Measurements from ENCODE around the gene TTC7B.

Gene TTC7B

GRCh38 chr14:90660865-90661570 lies 155.2 kb downstream of the TTC7B start:
- Histone ChIP-seq H3K27ac (ENCODE audit: low read length) (no peak overlapping the region), H3K36me3 (ENCODE audit: control insufficient read depth, low read depth, low read length) (no peaks in the 10 kb centered on the region), H3K4me3 (ENCODE audit: low read length) (no peak overlapping the region), H3K9me3 (ENCODE audit: control insufficient read depth, low read depth, low read length) (no peaks in the 10 kb centered on the region), H3K9ac (ENCODE audit: low read length) (no peak overlapping the region), H3K4me1 (ENCODE audit: control insufficient read depth, low read depth, low read length) (peaks cover 5% of the 10 kb centered on the region), H3K27me3 (ENCODE audit: control insufficient read depth, insufficient read depth, low read length) (no peaks in the 10 kb centered on the region)

DNA sequence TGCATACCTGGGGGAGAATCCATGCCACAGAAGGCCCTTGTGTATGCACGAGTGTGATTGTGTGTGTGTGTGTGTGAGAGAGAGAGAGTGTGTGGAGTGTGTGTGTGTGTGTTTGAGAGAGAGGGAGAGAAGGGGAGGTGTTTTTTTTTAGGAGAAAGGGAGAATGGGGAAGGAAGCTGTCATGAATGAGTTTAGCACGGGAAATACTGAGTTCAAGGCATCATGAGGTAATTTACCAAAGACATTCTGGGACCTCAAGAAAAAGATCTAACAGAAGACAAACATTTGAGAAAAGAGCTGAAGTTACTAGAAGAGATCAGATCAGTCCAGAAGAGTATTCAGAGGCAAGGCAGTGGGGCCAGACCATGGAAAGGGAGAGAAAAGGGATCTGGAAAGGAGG lies 157.1 kb downstream of the TTC7B start:
- Histone ChIP-seq H3K4me1 (ENCODE audit: control insufficient read depth, low read depth, low read length) (peaks cover 5% of the 10 kb centered on the region), H3K27ac (ENCODE audit: low read length) (no peak overlapping the region), H3K36me3 (ENCODE audit: control insufficient read depth, low read depth, low read length) (no peaks in the 10 kb centered on the region), H3K27me3 (ENCODE audit: control insufficient read depth, insufficient read depth, low read length) (no peaks in the 10 kb centered on the region), H3K9me3 (ENCODE audit: control insufficient read depth, low read depth, low read length) (no peaks in the 10 kb centered on the region), H3K9ac (ENCODE audit: low read length) (no peak overlapping the region), H3K4me3 (ENCODE audit: low read length) (no peak overlapping the region)

DNA sequence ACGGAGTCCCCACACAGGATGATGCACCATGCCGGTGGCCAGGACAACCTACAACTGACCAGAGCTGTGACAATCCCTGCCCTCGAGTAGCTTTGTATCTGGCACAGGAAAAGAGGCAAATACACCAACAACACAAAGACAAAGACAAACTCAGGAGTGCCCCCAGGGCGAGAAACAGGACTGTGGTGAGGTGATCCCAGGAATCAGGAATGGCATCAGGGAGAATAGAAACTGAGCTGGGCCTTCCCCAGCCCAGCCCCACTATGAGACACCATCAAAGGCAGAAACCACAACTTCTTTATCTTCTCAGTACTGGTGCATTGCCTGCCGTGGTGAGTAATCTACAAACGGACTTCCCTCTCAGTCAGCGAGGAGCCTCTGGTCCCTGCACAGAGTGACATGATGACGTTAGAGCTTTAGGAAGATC lies 157.7 kb downstream of the TTC7B start:
- H3K27ac ChIP-seq (ENCODE audit: low read length) = no peak overlapping the region
- no peaks in the 10 kb centered on the region for H3K36me3 ChIP-seq (ENCODE audit: control insufficient read depth, low read depth, low read length)

DNA sequence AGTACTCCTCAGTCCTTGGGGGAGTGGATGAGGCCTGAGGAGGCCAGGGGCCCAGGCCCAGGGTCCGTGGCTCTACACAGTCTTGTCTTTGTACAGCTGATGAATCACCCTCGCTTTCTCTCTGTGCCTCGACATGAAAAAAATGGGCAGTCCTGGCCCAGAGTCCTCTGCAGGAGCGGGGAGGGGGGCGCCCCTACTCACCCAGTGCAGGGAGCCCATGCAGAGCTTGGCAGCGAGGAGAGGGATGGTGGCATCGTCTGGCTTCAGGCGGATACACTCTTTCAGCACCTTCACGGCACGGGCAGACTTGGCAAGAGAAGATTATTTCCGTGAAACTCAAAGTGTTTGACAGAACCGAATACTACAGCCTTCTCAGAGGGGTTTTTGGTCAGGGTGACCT lies 159.3 kb downstream of the TTC7B start:
- Histone ChIP-seq H3K4me3 (ENCODE audit: low read length) (no peak overlapping the region), H3K9ac (ENCODE audit: low read length) (no peak overlapping the region), H3K27ac (ENCODE audit: low read length) (no peak overlapping the region), H3K9me3 (ENCODE audit: control insufficient read depth, low read depth, low read length) (no peaks in the 10 kb centered on the region), H3K4me1 (ENCODE audit: control insufficient read depth, low read depth, low read length) (peaks cover 8% of the 10 kb centered on the region), H3K27me3 (ENCODE audit: control insufficient read depth, insufficient read depth, low read length) (no peaks in the 10 kb centered on the region), H3K36me3 (ENCODE audit: control insufficient read depth, low read depth, low read length) (no peaks in the 10 kb centered on the region)

More for the DNA sequence above, 157.7 kb downstream of the TTC7B start:
- H3K4me3 ChIP-seq (ENCODE audit: low read length) = no peak overlapping the region
- H3K9ac ChIP-seq (ENCODE audit: low read length) = no peak overlapping the region
- no peaks in the 10 kb centered on the region for H3K9me3 ChIP-seq (ENCODE audit: control insufficient read depth, low read depth, low read length)
- H3K4me1 ChIP-seq (ENCODE audit: control insufficient read depth, low read depth, low read length) = peaks cover 5% of the 10 kb centered on the region
- no peaks in the 10 kb centered on the region for H3K27me3 ChIP-seq (ENCODE audit: control insufficient read depth, insufficient read depth, low read length)

- H3K9ac ChIP-seq (ENCODE audit: low read length) = no peak overlapping the region
- no peak overlapping the region for H3K4me3 ChIP-seq (ENCODE audit: low read length)
- no peaks in the 10 kb centered on the region for H3K9me3 ChIP-seq (ENCODE audit: control insufficient read depth, low read depth, low read length)
- no peaks in the 10 kb centered on the region for H3K36me3 ChIP-seq (ENCODE audit: control insufficient read depth, low read depth, low read length)
- H3K27me3 ChIP-seq (ENCODE audit: control insufficient read depth, insufficient read depth, low read length) = no peaks in the 10 kb centered on the region
- peaks cover 7% of the 10 kb centered on the region for H3K4me1 ChIP-seq (ENCODE audit: control insufficient read depth, low read depth, low read length)
- no peak overlapping the region for H3K27ac ChIP-seq (ENCODE audit: low read length)
These were observed 160.4 kb downstream of the TTC7B start for GRCh38 chr14:90655829-90656228.

GRCh38 chr14:90654831-90655276 lies 161.4 kb downstream of the TTC7B start:
- H3K4me1 ChIP-seq (ENCODE audit: control insufficient read depth, low read depth, low read length) = peaks cover 7% of the 10 kb centered on the region
- no peak overlapping the region for H3K4me3 ChIP-seq (ENCODE audit: low read length)
- no peaks in the 10 kb centered on the region for H3K27me3 ChIP-seq (ENCODE audit: control insufficient read depth, insufficient read depth, low read length)
- no peaks in the 10 kb centered on the region for H3K36me3 ChIP-seq (ENCODE audit: control insufficient read depth, low read depth, low read length)
- no peak overlapping the region for H3K27ac ChIP-seq (ENCODE audit: low read length)
- H3K9me3 ChIP-seq (ENCODE audit: control insufficient read depth, low read depth, low read length) = no peaks in the 10 kb centered on the region
- H3K9ac ChIP-seq (ENCODE audit: low read length) = no peak overlapping the region

GRCh38 chr14:90652626-90653025 lies 163.6 kb downstream of the TTC7B start:
- Histone ChIP-seq H3K4me1 (ENCODE audit: control insufficient read depth, low read depth, low read length) (peaks cover 23% of the 10 kb centered on the region), H3K9me3 (ENCODE audit: control insufficient read depth, low read depth, low read length) (no peaks in the 10 kb centered on the region), H3K36me3 (ENCODE audit: control insufficient read depth, low read depth, low read length) (no peaks in the 10 kb centered on the region), H3K27me3 (ENCODE audit: control insufficient read depth, insufficient read depth, low read length) (no peaks in the 10 kb centered on the region), H3K4me3 (ENCODE audit: low read length) (no peak overlapping the region), H3K27ac (ENCODE audit: low read length) (no peak overlapping the region), H3K9ac (ENCODE audit: low read length) (no peak overlapping the region)

- no peak overlapping the region for H3K9ac ChIP-seq (ENCODE audit: low read length)
- H3K4me3 ChIP-seq (ENCODE audit: low read length) = no peak overlapping the region
- no peaks in the 10 kb centered on the region for H3K27me3 ChIP-seq (ENCODE audit: control insufficient read depth, insufficient read depth, low read length)
- no peaks in the 10 kb centered on the region for H3K9me3 ChIP-seq (ENCODE audit: control insufficient read depth, low read depth, low read length)
- H3K4me1 ChIP-seq (ENCODE audit: control insufficient read depth, low read depth, low read length) = peaks cover 23% of the 10 kb centered on the region
- no peaks in the 10 kb centered on the region for H3K36me3 ChIP-seq (ENCODE audit: control insufficient read depth, low read depth, low read length)
- no peak overlapping the region for H3K27ac ChIP-seq (ENCODE audit: low read length)
These were observed 164.2 kb downstream of the TTC7B start for GRCh38 chr14:90651976-90652560.

DNA sequence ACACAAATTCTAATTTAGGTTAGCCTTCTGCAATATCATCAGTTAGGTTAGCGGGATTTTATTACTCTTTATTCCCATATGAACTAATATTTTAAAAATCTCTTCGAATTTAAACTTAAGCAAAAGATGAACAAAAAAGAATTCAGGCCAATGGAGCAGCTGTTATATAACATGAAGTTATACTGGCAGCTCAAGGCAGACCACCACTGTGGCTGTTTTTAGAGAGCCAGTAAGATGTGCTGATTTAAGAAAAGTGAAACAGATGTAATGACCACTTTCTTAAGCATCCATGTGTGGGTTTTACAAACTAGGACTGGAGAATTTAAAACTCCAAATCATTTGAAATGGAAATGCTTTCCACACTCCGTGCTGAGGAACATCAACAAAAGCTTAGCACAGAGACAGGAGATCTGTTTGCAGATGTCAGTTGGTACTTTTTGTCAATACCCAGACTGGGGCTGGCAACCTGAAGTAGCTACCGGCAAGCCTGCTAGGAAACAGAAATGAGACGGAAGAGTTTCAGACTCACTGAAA lies 164.9 kb downstream of the TTC7B start:
- H3K9me3 ChIP-seq (ENCODE audit: control insufficient read depth, low read depth, low read length) = no peaks in the 10 kb centered on the region
- H3K27ac ChIP-seq (ENCODE audit: low read length) = no peak overlapping the region
- H3K4me3 ChIP-seq (ENCODE audit: low read length) = no peak overlapping the region
- no peaks in the 10 kb centered on the region for H3K36me3 ChIP-seq (ENCODE audit: control insufficient read depth, low read depth, low read length)
- H3K27me3 ChIP-seq (ENCODE audit: control insufficient read depth, insufficient read depth, low read length) = no peaks in the 10 kb centered on the region
- peaks cover 25% of the 10 kb centered on the region for H3K4me1 ChIP-seq (ENCODE audit: control insufficient read depth, low read depth, low read length)
- H3K9ac ChIP-seq (ENCODE audit: low read length) = no peak overlapping the region

- Histone ChIP-seq H3K9ac (ENCODE audit: low read length) (no peak overlapping the region), H3K27ac (ENCODE audit: low read length) (no peak overlapping the region), H3K27me3 (ENCODE audit: control insufficient read depth, insufficient read depth, low read length) (no peaks in the 10 kb centered on the region), H3K4me3 (ENCODE audit: low read length) (no peak overlapping the region), H3K36me3 (ENCODE audit: control insufficient read depth, low read depth, low read length) (no peaks in the 10 kb centered on the region), H3K4me1 (ENCODE audit: control insufficient read depth, low read depth, low read length) (peaks cover 35% of the 10 kb centered on the region), H3K9me3 (ENCODE audit: control insufficient read depth, low read depth, low read length) (no peaks in the 10 kb centered on the region)
These were observed 166.6 kb downstream of the TTC7B start for GRCh38 chr14:90649557-90650135.

GRCh38 chr14:90649083-90649482 lies 167.1 kb downstream of the TTC7B start:
- Histone ChIP-seq H3K4me3 (ENCODE audit: low read length) (no peak overlapping the region), H3K36me3 (ENCODE audit: control insufficient read depth, low read depth, low read length) (no peaks in the 10 kb centered on the region), H3K9me3 (ENCODE audit: control insufficient read depth, low read depth, low read length) (no peaks in the 10 kb centered on the region), H3K9ac (ENCODE audit: low read length) (no peak overlapping the region), H3K27me3 (ENCODE audit: control insufficient read depth, insufficient read depth, low read length) (no peaks in the 10 kb centered on the region), H3K4me1 (ENCODE audit: control insufficient read depth, low read depth, low read length) (peaks cover 35% of the 10 kb centered on the region), H3K27ac (ENCODE audit: low read length) (no peak overlapping the region)
